Measurements from ENCODE around the gene NFKBIL1. TPM values are rescaled to one million over a fixed set of nuclear protein-coding genes. Genes with fewer than 3 reads are reported as not detected.
A peak's percentile ranks its signal among the peaks of the same experiment; 100 is the strongest.

The NFKBIL1 gene
- polyA plus RNA-seq, 1 experiment = 13.6 TPM

DNA sequence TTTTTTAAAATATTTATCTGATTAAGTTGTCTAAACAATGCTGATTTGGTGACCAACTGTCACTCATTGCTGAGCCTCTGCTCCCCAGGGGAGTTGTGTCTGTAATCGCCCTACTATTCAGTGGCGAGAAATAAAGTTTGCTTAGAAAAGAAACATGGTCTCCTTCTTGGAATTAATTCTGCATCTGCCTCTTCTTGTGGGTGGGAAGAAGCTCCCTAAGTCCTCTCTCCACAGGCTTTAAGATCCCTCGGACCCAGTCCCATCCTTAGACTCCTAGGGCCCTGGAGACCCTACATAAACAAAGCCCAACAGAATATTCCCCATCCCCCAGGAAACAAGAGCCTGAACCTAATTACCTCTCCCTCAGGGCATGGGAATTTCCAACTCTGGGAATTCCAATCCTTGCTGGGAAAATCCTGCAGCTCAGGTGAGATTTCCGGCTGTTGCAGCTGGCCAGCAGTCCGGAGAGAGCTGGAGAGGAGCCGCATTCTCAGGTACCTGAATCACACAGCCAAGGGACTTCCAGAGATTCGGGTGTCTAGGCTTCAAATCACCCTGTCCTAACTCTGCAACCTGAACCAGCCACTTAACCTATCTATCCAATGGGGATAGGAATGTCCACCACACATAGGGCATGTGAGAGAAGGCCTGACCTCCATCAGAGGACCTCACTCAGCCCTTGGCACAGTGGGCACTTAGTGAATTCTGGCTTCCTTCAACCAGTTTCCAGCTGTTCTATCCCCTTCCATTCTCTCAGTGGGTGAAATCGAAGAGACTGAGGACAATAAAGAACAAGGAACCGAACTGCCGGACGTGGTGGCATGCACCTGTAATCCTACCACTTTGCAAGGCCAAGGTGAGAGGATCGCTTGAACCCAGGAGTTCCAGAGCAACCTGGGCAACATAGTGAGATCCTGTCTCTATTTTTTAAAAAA, 31.0 kb downstream of the NFKBIL1 start:
- Histone ChIP-seq H3K27me3 (ENCODE audit: control insufficient read depth, insufficient read depth, low read length) (no peaks in the 10 kb centered on the region), H3K4me3 (ENCODE audit: low read depth, low read length) (no peak overlapping the region), H3K36me3 (ENCODE audit: control insufficient read depth, insufficient read depth, low read length) (no peaks in the 10 kb centered on the region)
- ChIA-PET CTCF (interaction anchor here (1.4 to 15.5 kb wide), 7 partner anchors 8 to 84 kb away, joined by 3 to 182 read pairs (median 35); partner anchors contain the start of genes ATP6V1G2, LTA, NCR3 and NFKBIL1), POLR2A (no interaction called here)
- TF ChIP-seq, protein P1, sequence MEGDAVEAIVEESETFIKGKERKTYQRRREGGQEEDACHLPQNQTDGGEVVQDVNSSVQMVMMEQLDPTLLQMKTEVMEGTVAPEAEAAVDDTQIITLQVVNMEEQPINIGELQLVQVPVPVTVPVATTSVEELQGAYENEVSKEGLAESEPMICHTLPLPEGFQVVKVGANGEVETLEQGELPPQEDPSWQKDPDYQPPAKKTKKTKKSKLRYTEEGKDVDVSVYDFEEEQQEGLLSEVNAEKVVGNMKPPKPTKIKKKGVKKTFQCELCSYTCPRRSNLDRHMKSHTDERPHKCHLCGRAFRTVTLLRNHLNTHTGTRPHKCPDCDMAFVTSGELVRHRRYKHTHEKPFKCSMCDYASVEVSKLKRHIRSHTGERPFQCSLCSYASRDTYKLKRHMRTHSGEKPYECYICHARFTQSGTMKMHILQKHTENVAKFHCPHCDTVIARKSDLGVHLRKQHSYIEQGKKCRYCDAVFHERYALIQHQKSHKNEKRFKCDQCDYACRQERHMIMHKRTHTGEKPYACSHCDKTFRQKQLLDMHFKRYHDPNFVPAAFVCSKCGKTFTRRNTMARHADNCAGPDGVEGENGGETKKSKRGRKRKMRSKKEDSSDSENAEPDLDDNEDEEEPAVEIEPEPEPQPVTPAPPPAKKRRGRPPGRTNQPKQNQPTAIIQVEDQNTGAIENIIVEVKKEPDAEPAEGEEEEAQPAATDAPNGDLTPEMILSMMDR (IDR thresholded peaks at IDR 0.05; ENCODE audit: insufficient read depth, low read depth, low read length) = no peak
- no peak for DNase-seq (ENCODE audit: low read depth)

DNA sequence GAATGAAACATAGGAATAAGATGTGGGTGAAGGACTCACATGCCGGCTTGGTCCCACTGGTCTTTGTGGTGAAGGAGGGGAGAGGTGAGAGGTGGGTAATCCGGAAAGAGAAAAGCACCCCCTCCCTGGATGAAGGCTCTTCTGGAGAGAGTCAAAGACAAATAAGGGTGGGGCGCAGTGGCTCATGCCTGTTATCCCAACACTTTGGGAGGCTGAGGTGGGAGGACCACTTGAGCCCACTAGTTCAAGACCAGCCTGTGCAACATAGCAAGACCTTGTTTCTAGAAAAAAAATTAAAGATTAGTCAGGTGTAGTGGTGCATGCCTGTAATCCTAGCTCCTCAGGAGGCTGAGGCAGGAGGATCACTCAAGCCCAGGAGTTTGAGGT, 31.7 kb downstream of the NFKBIL1 start:
- POLR2A ChIA-PET = no interaction called here
- CTCF ChIA-PET = interaction anchor here (3.0 to 15.5 kb wide), 4 partner anchors 10 to 31 kb away, joined by 12 to 182 read pairs (median 100); partner anchors contain the start of genes ATP6V1G2, LTA, NCR3 and NFKBIL1
- no peak for DNase-seq (ENCODE audit: low read depth)
- H3K36me3 ChIP-seq (ENCODE audit: control insufficient read depth, insufficient read depth, low read length) = no peaks in the 10 kb centered on the region
- TF ChIP-seq, protein P1 (IDR thresholded peaks at IDR 0.05; ENCODE audit: insufficient read depth, low read depth, low read length) = no peak
- H3K4me3 ChIP-seq (ENCODE audit: low read depth, low read length) = no peak overlapping the region
- no peaks in the 10 kb centered on the region for H3K27me3 ChIP-seq (ENCODE audit: control insufficient read depth, insufficient read depth, low read length)

DNA sequence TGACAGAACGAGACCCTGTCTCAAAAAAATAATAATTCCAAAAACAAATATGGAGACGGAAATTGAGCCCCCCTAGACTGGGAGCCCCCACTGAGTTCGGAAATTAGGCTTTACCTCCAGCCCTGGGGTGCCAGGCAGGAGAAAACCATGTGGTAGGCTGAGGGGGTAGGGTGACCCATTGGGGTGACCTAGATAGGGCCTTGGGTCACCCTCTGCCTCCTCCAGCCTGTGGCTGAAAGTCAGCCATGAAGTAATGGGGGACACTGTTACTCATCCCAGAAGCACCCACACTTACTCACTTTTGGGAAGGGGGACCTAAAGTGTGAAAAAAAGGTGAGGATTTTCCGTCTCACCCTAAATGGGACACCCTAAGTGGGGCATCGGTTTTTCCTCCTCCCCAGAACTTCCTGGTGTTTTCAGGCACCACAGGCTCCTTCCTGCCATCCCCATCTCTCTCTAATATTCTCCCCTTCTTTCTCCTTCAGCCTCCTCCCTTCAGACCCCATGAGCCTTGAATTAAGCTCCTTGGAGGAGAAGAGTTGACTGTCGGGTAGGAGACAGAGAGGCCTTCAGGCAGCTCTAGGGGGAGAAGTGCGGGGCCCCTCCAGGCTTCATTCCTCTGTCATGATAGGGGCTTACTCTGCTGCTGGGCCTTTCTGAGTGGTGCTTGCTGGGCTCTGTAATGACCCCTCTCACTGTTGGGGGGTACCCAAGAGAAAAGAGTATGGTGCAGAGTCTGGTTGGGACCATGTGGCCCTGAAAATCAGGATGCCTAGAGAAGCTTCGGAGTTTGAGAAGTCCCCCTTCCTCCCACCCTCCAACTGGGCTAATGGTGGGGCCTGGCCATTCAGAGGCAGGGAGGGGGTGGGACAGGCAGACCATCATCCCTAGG, 32.4 kb downstream of the NFKBIL1 start:
- TF ChIP-seq, protein P1 (IDR thresholded peaks at IDR 0.05; ENCODE audit: insufficient read depth, low read depth, low read length) = no peak
- ChIA-PET CTCF (interaction anchor here (0.8 to 15.5 kb wide), 17 partner anchors 10 to 87 kb away, joined by 3 to 182 read pairs (median 4); partner anchors contain the start of genes ATP6V1G2, DDX39B, LTA and NCR3), POLR2A (no interaction called here)
- Histone ChIP-seq H3K27me3 (ENCODE audit: control insufficient read depth, insufficient read depth, low read length) (no peaks in the 10 kb centered on the region), H3K36me3 (ENCODE audit: control insufficient read depth, insufficient read depth, low read length) (no peaks in the 10 kb centered on the region), H3K4me3 (ENCODE audit: low read depth, low read length) (no peak overlapping the region)
- no peak for DNase-seq (ENCODE audit: low read depth)

DNA sequence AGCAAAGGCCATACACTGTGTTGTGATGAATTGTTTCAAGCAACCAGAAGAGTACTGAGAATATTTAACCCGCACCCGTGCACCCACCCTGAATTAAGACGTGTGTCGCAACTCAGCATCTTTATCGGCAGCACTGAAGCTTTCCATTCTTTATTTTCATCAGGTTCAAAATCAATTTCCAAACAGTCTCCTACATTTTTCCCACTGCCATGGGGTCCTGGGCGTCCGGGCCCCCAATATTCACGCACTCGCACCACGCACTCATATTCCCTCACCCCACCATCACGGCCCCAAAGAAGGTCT, 33.0 kb downstream of the NFKBIL1 start:
- TF ChIP-seq, protein P1 (IDR thresholded peaks at IDR 0.05; ENCODE audit: insufficient read depth, low read depth, low read length) = no peak
- no peaks in the 10 kb centered on the region for H3K27me3 ChIP-seq (ENCODE audit: control insufficient read depth, insufficient read depth, low read length)
- POLR2A ChIA-PET = interaction anchor here (0.6 kb wide), 1 partner anchor 331 kb away, joined by 5 read pairs; no protein-coding TSS in a partner anchor
- CTCF ChIA-PET = interaction anchor here (0.8 to 15.5 kb wide), 18 partner anchors 9 to 88 kb away, joined by 3 to 182 read pairs (median 4); partner anchors contain the start of genes ATP6V1G2, DDX39B, LTA and NCR3
- no peak for DNase-seq (ENCODE audit: low read depth)
- peak overlapping the region; percentile 75 for H3K4me3 ChIP-seq (ENCODE audit: low read depth, low read length)
- H3K36me3 ChIP-seq (ENCODE audit: control insufficient read depth, insufficient read depth, low read length) = no peaks in the 10 kb centered on the region

All from BJ (cell line).